Prostate gland (tissue), 1 donor: ENCODE data around the gene WTAP.
"Not testable (repeated sequence)": the region's sequence is repeated elsewhere in the genome, so short reads cannot be mapped to it uniquely, and the experiment has no call there.

Experiments used
- POLR2A ChIP-seq: fragments of 450-650 bp; IDR thresholded peaks from one replicate; pipeline ENCODE4 v1.6.1; 2016; ENCODE audit warnings: antibody characterized with exemption, mild to moderate bottlenecking
- POLR2AphosphoS5 ChIP-seq: sonication (generic); formaldehyde crosslinking; IDR thresholded peaks from one replicate; pipeline ENCODE4 v1.6.1; 2017; ENCODE audit warnings: antibody characterized with exemption

DNA sequence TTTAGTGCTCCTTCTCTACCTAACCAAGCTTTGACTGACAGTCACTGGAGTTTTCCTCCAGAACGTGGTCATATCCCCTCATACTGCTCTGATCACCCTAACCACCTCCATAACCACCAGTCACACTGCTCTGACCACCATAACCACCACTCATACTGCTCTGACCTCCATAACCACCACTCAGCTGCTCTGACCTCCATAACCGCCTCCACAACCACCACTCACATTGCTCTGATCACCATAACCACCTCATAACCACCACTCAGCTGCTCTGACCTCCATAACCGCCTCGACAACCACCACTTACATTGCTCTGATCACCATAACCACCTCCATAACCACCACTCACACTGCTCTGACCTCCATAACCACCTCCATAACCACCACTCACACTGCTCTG lies 16.7 kb upstream of the WTAP start:
- not testable (repeated sequence) for TF ChIP-seq POLR2A, POLR2AphosphoS5
